Ovary (tissue), 3 donors: ENCODE results near the gene OAS1.

Experiments
- POLR2A ChIP-seq: fragments of 450-650 bp; IDR thresholded peaks from one replicate; pipeline ENCODE4 v1.6.1; 2017; ENCODE audit warnings: antibody characterized with exemption, mild to moderate bottlenecking, moderate library complexity
- TF ChIP-seq, protein P1 (sequence below), 3 donors: fragments of 450-650 bp in 2 of 3; fragments of 200-600 bp in 1 of 3; IDR thresholded peaks; one replicate each; pipeline versions ENCODE4 v1.5.1 to v1.8.0; 2016 to 2022; ENCODE audit warnings: antibody characterized with exemption in 3 of 3, mild to moderate bottlenecking in 1 of 3
- donor health status: DM: no; HTN: no; CAD: no.

DNA sequence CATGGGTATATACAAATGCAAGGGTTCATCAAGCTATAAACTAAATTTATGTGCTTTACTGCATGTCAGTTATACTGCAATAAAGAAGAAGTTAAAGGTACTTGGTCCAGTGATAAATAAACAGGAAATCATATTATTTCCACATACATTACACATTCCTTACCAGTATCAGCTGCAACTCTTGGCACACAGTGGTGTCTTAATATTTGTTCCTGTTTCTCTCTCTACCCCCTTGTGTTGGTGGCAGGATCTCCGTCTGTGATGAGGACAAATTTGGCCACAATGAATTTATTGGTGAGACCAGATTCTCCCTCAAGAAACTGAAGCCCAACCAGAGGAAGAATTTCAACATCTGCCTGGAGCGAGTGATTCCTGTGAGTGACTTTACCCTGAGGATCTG, 19.2 kb upstream of the OAS1 start:
- TF ChIP-seq, protein P1, sequence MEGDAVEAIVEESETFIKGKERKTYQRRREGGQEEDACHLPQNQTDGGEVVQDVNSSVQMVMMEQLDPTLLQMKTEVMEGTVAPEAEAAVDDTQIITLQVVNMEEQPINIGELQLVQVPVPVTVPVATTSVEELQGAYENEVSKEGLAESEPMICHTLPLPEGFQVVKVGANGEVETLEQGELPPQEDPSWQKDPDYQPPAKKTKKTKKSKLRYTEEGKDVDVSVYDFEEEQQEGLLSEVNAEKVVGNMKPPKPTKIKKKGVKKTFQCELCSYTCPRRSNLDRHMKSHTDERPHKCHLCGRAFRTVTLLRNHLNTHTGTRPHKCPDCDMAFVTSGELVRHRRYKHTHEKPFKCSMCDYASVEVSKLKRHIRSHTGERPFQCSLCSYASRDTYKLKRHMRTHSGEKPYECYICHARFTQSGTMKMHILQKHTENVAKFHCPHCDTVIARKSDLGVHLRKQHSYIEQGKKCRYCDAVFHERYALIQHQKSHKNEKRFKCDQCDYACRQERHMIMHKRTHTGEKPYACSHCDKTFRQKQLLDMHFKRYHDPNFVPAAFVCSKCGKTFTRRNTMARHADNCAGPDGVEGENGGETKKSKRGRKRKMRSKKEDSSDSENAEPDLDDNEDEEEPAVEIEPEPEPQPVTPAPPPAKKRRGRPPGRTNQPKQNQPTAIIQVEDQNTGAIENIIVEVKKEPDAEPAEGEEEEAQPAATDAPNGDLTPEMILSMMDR (IDR thresholded peaks at IDR 0.05), result no peak
- TF ChIP-seq POLR2A, result no peak
